ENCODE data around the gene CYP8B1.

GRCh38 chr3:42884324-42884723, 8.6 kb upstream of the CYP8B1 start:
- TF ChIP-seq CTCF (IDR thresholded peaks at IDR 0.05) (no peak), POLR2AphosphoS5 (IDR thresholded peaks at IDR 0.05) (no peak), POLR2A (IDR thresholded peaks at IDR 0.05) (no peak)

All from prostate gland (tissue), 2 donors.